RWPE2 (cell line): ENCODE results near the gene KIFC1.
"Not testable (repeated sequence)": the region's sequence is repeated elsewhere in the genome, so short reads cannot be mapped to it uniquely, and the experiment has no call there.

Experiments
- ATAC-seq: fragments of 200-7000 bp; cut with Tn5 transposase; 3 replicates; pipeline ENCODE4 v1.9.1; 2021; ENCODE audit warnings: low read depth
- DNase-seq: peaks from one replicate; pipeline ENCODE4 v3.0.0-alpha.2; 2020; ENCODE audit warnings: low spot score
- H3K27ac ChIP-seq: fragments of 450-650 bp; 2 replicates; pipeline ENCODE4 v1.5.1; 2017; ENCODE audit warnings: mild to moderate bottlenecking; ENCODE audit not compliant: poor library complexity, severe bottlenecking
- H3K27me3 ChIP-seq: fragments of 250-450 bp; sonication (Bioruptor Pico); 2 replicates; pipeline ENCODE4 v1.5.1; 2021; ENCODE audit warnings: mild to moderate bottlenecking, moderate library complexity; ENCODE audit not compliant: insufficient read depth, poor library complexity, severe bottlenecking
- H3K36me3 ChIP-seq: fragments of 250-450 bp; sonication (Bioruptor Pico); 2 replicates; pipeline ENCODE4 v1.5.1; 2020; ENCODE audit warnings: low read depth, mild to moderate bottlenecking, moderate library complexity
- H3K4me1 ChIP-seq: fragments of 250-450 bp; sonication (Bioruptor Pico); 2 replicates; pipeline ENCODE4 v1.5.1; 2021; ENCODE audit warnings: mild to moderate bottlenecking, moderate library complexity; ENCODE audit not compliant: insufficient read depth, poor library complexity, severe bottlenecking
- H3K4me3 ChIP-seq: fragments of 250-450 bp; sonication (Bioruptor Pico); 2 replicates; pipeline ENCODE4 v1.5.1; 2021; ENCODE audit warnings: mild to moderate bottlenecking, moderate library complexity; ENCODE audit not compliant: severe bottlenecking
- H3K9me3 ChIP-seq: fragments of 250-450 bp; sonication (Bioruptor Pico); 2 replicates; pipeline ENCODE4 v1.5.1; 2021; ENCODE audit warnings: mild to moderate bottlenecking, moderate library complexity; ENCODE audit not compliant: severe bottlenecking
- CTCF ChIP-seq: fragments of 450-650 bp; IDR thresholded peaks from one replicate; pipeline ENCODE4 v1.5.1; 2017; ENCODE audit warnings: mild to moderate bottlenecking, moderate library complexity; ENCODE audit not compliant: poor library complexity, severe bottlenecking

The KIFC1 gene

DNA sequence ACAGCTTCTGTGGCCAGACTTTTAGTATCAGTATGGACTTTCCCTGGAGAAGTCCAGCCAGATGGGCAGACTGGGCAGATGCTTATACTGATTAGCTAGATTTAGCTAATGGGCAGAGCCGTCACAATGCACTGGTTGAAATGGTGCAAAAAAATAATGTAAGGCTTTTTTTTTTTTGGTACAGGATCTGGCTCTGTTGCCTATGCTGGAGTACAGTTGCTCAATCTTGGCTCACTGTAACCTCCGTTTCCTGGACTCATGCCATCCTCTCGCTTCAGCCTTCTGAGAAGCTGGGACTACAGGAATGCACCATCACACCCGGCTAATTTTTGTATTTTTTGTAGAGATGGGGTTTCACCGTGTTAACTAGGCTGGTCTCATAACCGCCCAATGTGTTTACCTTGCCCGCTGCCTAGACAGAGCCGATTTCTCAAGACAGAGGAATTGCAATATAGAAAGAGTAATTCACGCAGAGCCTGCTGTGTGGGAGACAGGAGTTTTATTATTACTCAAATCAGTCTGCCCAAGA, 16.4 kb upstream of the KIFC1 start:
- ATAC-seq = peak; percentile 89
- peak; percentile 73 for DNase-seq
- no peak overlapping the region for H3K4me3 ChIP-seq
- peak overlapping the region; percentile 43 for H3K27ac ChIP-seq
- H3K9me3 ChIP-seq = no peaks in the 10 kb centered on the region
- no peak for TF ChIP-seq CTCF
- H3K4me1 ChIP-seq = peaks cover 23% of the 10 kb centered on the region
- no peaks in the 10 kb centered on the region for H3K36me3 ChIP-seq
- no peaks in the 10 kb centered on the region for H3K27me3 ChIP-seq

- DNase-seq (no peak), ATAC-seq (no peak)
- Histone ChIP-seq H3K27me3 (no peaks in the 10 kb centered on the region), H3K27ac (no peak overlapping the region), H3K4me1 (peaks cover 23% of the 10 kb centered on the region), H3K9me3 (no peaks in the 10 kb centered on the region), H3K36me3 (no peaks in the 10 kb centered on the region), H3K4me3 (no peak overlapping the region)
- TF ChIP-seq CTCF = no peak
Measured at GRCh38 chr6:33377171-33377570, 14.5 kb upstream of the KIFC1 start.

- H3K4me3 ChIP-seq, H3K27ac ChIP-seq, DNase-seq, H3K36me3 ChIP-seq, H3K9me3 ChIP-seq, ATAC-seq, H3K27me3 ChIP-seq: not testable (repeated sequence)
- H3K4me1 ChIP-seq = peaks cover 21% of the 10 kb centered on the region
Measured at GRCh38 chr6:33379184-33379583, 12.4 kb upstream of the KIFC1 start.

GRCh38 chr6:33380272-33380981, 11.2 kb upstream of the KIFC1 start:
- no peak overlapping the region for H3K4me3 ChIP-seq
- H3K27me3 ChIP-seq = no peaks in the 10 kb centered on the region
- peaks cover 10% of the 10 kb centered on the region for H3K4me1 ChIP-seq
- H3K27ac ChIP-seq = no peak overlapping the region
- H3K9me3 ChIP-seq = no peaks in the 10 kb centered on the region
- no peaks in the 10 kb centered on the region for H3K36me3 ChIP-seq
- no peak for DNase-seq
- no peak for ATAC-seq
- no peak for TF ChIP-seq CTCF

DNA sequence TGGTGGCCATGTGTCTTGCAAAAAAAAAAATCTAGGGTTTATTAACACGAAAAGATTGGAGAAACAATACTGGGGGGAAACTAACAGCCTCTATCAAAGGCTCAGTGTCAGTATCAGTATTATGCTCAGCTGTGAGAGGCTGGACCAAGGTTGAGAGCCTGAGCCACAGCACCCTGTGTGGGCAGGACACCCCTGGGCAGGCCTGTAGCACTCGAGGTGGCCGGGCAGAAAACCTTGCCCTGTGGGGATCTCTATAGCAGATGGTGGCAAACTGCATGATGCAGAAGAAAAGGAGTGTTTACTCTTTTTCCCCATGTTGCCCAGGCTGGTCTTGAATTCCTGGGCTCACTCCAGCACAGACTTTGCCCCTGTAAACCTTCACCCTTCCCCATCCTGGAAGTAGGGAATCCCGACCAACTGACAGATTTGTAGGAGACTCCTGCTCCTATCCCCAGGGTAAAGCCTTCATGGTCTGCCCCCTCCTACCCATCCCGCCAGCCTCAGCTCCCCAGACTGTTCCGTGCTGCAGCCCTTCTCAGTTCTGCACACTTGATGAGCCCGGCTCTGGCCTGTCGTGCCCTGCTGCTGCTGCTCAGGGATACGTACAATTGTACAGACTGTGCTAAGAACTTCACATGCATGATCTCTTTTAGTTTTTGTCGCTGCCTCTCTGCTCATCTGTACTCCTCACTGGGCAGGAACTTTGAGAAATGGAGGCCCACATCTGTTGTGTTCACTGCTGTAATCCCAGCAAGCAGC, 8.0 kb upstream of the KIFC1 start:
- Histone ChIP-seq H3K9me3 (no peaks in the 10 kb centered on the region), H3K36me3 (no peaks in the 10 kb centered on the region), H3K4me3 (no peak overlapping the region), H3K27me3 (no peaks in the 10 kb centered on the region), H3K27ac (no peak overlapping the region), H3K4me1 (no peaks in the 10 kb centered on the region)
- no peak for TF ChIP-seq CTCF
- no peak for DNase-seq
- ATAC-seq = no peak
